B cell (primary cell): ENCODE measurements around the gene CERS6. TPM values are rescaled to one million over a fixed set of nuclear protein-coding genes. Genes with fewer than 3 reads are reported as not detected.

Experiments
- ATAC-seq: fragments of 200-7000 bp; cut with Tn5 transposase; one replicate; pipeline ENCODE4 v1.10.0; 2021; ENCODE audit warnings: low read depth, mild to moderate bottlenecking, moderate number of reproducible peaks, moderate library complexity
- CTCF ChIA-PET: fragments of 350-600 bp; sonication (Branson Sonifier 250); formaldehyde crosslinking; loops from one replicate; lab custom pipeline; 2021; ENCODE audit warnings: antibody characterized with exemption, inconsistent platforms; lab: Charles Lee
- POLR2A ChIA-PET: fragments of 350-600 bp; sonication (Branson Sonifier 250); formaldehyde crosslinking; loops from one replicate; lab custom pipeline; 2021; ENCODE audit warnings: antibody characterized with exemption; lab: Charles Lee
- DNase-seq: peaks from one replicate; pipeline ENCODE4 v3.0.0; 2013
- H2AFZ ChIP-seq: 2 replicates; pipeline ENCODE4 v1.6.1; 2012; ENCODE audit warnings: mild to moderate bottlenecking, low read depth, low read length; ENCODE audit not compliant: insufficient read depth, poor library complexity, severe bottlenecking
- H3K27ac ChIP-seq, 2 donors: 1 replicate in 1 of 2; 2 replicates in 1 of 2; pipeline ENCODE4 v1.5.1; 2012 to 2013; ENCODE audit warnings: low read length in 2 of 2, mild to moderate bottlenecking in 2 of 2, moderate library complexity in 1 of 2
- H3K27me3 ChIP-seq, 4 experiments: fragments of 200-600 bp in 1 of 4; sonication (generic) in 1 of 4; replicated peaks in 1 of 4; 1 replicate in 2 of 4; 2 replicates in 2 of 4; pipeline versions ENCODE4 v1.6.1 to v1.7.0; 2013 to 2016; ENCODE audit warnings: low read length in 3 of 4, mild to moderate bottlenecking in 2 of 4, mixed read lengths in 1 of 4, moderate library complexity in 1 of 4; ENCODE audit not compliant: insufficient read depth in 4 of 4, control insufficient read depth in 3 of 4; ENCODE audit errors: control extremely low read depth in 1 of 4
- H3K36me3 ChIP-seq, 2 experiments: replicated peaks in 1 of 2; 1 replicate in 1 of 2; 2 replicates in 1 of 2; pipeline versions ENCODE4 v1.6.1 to v1.7.1; 2013; ENCODE audit warnings: low read length in 1 of 2; ENCODE audit not compliant: insufficient read depth in 2 of 2, control insufficient read depth in 1 of 2; ENCODE audit errors: control extremely low read depth in 1 of 2, extremely low read depth in 1 of 2
- H3K4me1 ChIP-seq, 2 donors: fragments of 200-600 bp in 1 of 2; sonication (generic) in 1 of 2; 1 replicate in 1 of 2; 2 replicates in 1 of 2; pipeline versions ENCODE4 v1.5.1 to v1.6.1; 2013 to 2017; ENCODE audit warnings: low read length in 2 of 2; ENCODE audit not compliant: control insufficient read depth in 2 of 2, insufficient read depth in 2 of 2
- H3K4me2 ChIP-seq: replicated peaks from 2 replicates; pipeline ENCODE3; 2012; ENCODE audit warnings: mild to moderate bottlenecking, low read depth, low read length; ENCODE audit not compliant: poor library complexity, severe bottlenecking
- H3K4me3 ChIP-seq, 5 experiments: fragments of 200-600 bp in 1 of 5; sonication (generic) in 1 of 5; 1 replicate in 3 of 5; 2 replicates in 2 of 5; pipeline versions ENCODE4 v1.5.1 to v1.7.0; 2011 to 2016; ENCODE audit warnings: low read length in 4 of 5, mild to moderate bottlenecking in 4 of 5, low read depth in 2 of 5, control low read depth in 1 of 5, moderate library complexity in 1 of 5; ENCODE audit not compliant: insufficient read depth in 1 of 5; ENCODE audit errors: control extremely low read depth in 1 of 5, extremely low read depth in 1 of 5
- H3K79me2 ChIP-seq: fragments of 200-600 bp; sonication (generic); one replicate; pipeline ENCODE4 v1.6.0; 2016; ENCODE audit warnings: low read length; ENCODE audit not compliant: control insufficient read depth, insufficient read depth
- H3K9ac ChIP-seq: fragments of 200-600 bp; sonication (generic); 2 replicates; pipeline ENCODE4 v1.6.1; 2017; ENCODE audit warnings: mild to moderate bottlenecking, low read length, moderate library complexity
- H3K9me3 ChIP-seq, 3 donors: one replicate each; pipeline versions ENCODE4 v1.6.1 to v1.7.1; 2013; ENCODE audit warnings: low read length in 2 of 3; ENCODE audit not compliant: control insufficient read depth in 2 of 3, insufficient read depth in 1 of 3; ENCODE audit errors: control extremely low read depth in 1 of 3
- H4K20me1 ChIP-seq: 2 replicates; pipeline ENCODE4 v1.6.0; 2012; ENCODE audit warnings: mild to moderate bottlenecking, low read length; ENCODE audit not compliant: insufficient read depth, control insufficient read depth, poor library complexity, severe bottlenecking
- H3K27ac Mint-ChIP-seq: one replicate; pipeline ENCODE4 v1.8.0; 2021; ENCODE audit warnings: mixed read lengths
- H3K27me3 Mint-ChIP-seq: one replicate; pipeline ENCODE4 v1.8.0; 2021; ENCODE audit warnings: mixed read lengths
- H3K4me1 Mint-ChIP-seq: one replicate; pipeline ENCODE4 v1.8.0; 2021; ENCODE audit warnings: mixed read lengths
- H3K4me3 Mint-ChIP-seq: one replicate; pipeline ENCODE4 v1.8.0; 2021; ENCODE audit warnings: mixed read lengths
- H3K9me3 Mint-ChIP-seq: one replicate; pipeline ENCODE4 v1.8.0; 2022; ENCODE audit warnings: mixed read lengths; ENCODE audit not compliant: insufficient read depth
- EZH2 ChIP-seq: IDR thresholded peaks from 2 replicates; pipeline ENCODE4 v1.6.1; 2012; ENCODE audit warnings: borderline replicate concordance, low read depth, mild to moderate bottlenecking, moderate library complexity, low read length; ENCODE audit not compliant: insufficient read depth, poor library complexity, severe bottlenecking
- WGBS: methylation state at CpG from one replicate; pipeline ENCODE4 v1.1.5; 2013; ENCODE audit warnings: missing lambda C conversion rate; ENCODE audit not compliant: insufficient coverage; 5-methylcytosine and 5-hydroxymethylcytosine counted together
- intact Hi-C: fragments of 100-400 bp; cut with micrococcal nuclease; formaldehyde crosslinking; loops from one replicate; pipeline ENCODE4 v1.10.0; 2022
- polyA plus RNA-seq: library from polyadenylated mRNA; depleted of rRNA; stranded (reverse); fragments of >200 nt; gene quantifications from 2 replicates; pipeline ENCODE4 v1.2.3, GENCODE V29; 2012
- total RNA-seq, 2 donors: library from RNA; stranded (reverse); fragments of 120-200 nt in 1 of 2; gene quantifications; 1 replicate in 1 of 2; 2 replicates in 1 of 2; pipeline versions ENCODE4 v1.2.3 to v1.2.4, GENCODE V29; 2013 to 2022
- TF ChIP-seq, protein P1 (sequence below): fragments of 200-600 bp; IDR thresholded peaks from one replicate; pipeline ENCODE4 v1.8.0; 2022; ENCODE audit warnings: antibody characterized with exemption, mild to moderate bottlenecking

The CERS6 gene
- total and polyA plus RNA-seq, 2 donors (not counting 1 experiment from before 2014, with no cell fraction given): 2.2 to 5.5 TPM

DNA sequence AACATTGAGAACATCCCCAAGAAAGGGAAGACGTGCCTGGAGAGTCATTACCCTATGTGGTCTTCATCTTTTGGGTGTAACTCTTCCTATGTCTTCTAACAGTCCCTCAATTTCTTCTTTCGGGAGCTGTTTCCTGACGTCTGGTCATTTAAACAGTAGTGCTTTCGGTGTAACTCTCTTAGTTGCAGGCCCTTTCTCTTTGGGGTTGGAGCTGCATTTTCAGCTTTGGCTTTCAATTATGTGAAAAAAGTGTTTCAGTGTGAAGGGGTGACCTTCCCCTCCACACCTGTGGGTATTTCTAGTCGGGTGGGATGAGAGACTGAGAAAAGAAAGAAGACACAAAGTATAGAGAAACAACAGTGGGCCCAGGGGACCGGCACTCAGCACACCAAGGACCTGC lies 105.9 kb downstream of the CERS6 start:
- Mint-ChIP-seq H3K4me3 (no peak overlapping the region), H3K27ac (no peak overlapping the region), H3K4me1 (peaks cover 6% of the 10 kb centered on the region), H3K27me3 (no peaks in the 10 kb centered on the region), H3K9me3 (peaks cover 2% of the 10 kb centered on the region)
- H3K9me3 ChIP-seq: peaks cover 0 to 6% (median 5%) of the 10 kb centered on the region in 3 donors
- ATAC-seq: no peak
- H3K9ac ChIP-seq: no peak overlapping the region
- H3K27ac ChIP-seq: no peak overlapping the region
- H4K20me1 ChIP-seq: no peaks in the 10 kb centered on the region
- no peaks in the 10 kb centered on the region for H3K27me3 ChIP-seq
- ChIA-PET POLR2A (no interaction called here), CTCF (no interaction called here)
- H2AFZ ChIP-seq: no peak overlapping the region
- intact Hi-C loops: no loop called here
- no peaks in the 10 kb centered on the region for H3K4me1 ChIP-seq
- DNase-seq: no peak
- H3K79me2 ChIP-seq: no peaks in the 10 kb centered on the region
- TF ChIP-seq EZH2: no peak
- TF ChIP-seq, protein P1, sequence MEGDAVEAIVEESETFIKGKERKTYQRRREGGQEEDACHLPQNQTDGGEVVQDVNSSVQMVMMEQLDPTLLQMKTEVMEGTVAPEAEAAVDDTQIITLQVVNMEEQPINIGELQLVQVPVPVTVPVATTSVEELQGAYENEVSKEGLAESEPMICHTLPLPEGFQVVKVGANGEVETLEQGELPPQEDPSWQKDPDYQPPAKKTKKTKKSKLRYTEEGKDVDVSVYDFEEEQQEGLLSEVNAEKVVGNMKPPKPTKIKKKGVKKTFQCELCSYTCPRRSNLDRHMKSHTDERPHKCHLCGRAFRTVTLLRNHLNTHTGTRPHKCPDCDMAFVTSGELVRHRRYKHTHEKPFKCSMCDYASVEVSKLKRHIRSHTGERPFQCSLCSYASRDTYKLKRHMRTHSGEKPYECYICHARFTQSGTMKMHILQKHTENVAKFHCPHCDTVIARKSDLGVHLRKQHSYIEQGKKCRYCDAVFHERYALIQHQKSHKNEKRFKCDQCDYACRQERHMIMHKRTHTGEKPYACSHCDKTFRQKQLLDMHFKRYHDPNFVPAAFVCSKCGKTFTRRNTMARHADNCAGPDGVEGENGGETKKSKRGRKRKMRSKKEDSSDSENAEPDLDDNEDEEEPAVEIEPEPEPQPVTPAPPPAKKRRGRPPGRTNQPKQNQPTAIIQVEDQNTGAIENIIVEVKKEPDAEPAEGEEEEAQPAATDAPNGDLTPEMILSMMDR: no peak
- H3K4me2 ChIP-seq: no peak overlapping the region
- peaks cover 6 to 9% of the 10 kb centered on the region in 2 experiments for H3K36me3 ChIP-seq
- H3K4me3 ChIP-seq: no peak overlapping the region
- WGBS: 86% methylated on average over 2 of the region's 6 CpGs

DNA sequence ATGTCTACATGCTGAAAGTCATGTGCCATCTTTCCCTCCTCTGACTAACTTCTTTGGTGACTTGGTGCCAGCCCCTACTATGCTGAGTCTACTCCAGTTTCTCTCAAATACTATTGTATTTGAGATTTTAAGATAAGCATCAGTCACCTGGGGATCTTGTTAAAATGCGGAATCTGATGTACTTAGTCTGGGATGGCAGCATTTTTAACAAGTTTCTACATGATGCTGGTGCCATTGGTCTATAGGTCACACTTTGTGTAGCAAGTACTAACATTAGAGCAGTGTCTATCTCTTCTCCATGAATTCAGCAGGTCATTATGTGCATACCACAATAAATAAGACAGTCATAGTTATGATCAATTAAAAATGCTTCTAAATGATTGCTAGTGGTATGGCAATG lies 106.9 kb downstream of the CERS6 start:
- H3K4me1 Mint-ChIP-seq: peaks cover 5% of the 10 kb centered on the region
- H3K9me3 ChIP-seq: peaks cover 0 to 6% (median 5%) of the 10 kb centered on the region in 3 donors
- no peak overlapping the region for H3K9ac ChIP-seq
- ChIA-PET POLR2A (no interaction called here), CTCF (no interaction called here)
- no peak for TF ChIP-seq EZH2
- TF ChIP-seq, protein P1: no peak
- H3K27me3 ChIP-seq: no peaks in the 10 kb centered on the region
- no peaks in the 10 kb centered on the region for H4K20me1 ChIP-seq
- peaks cover 2% of the 10 kb centered on the region for H3K9me3 Mint-ChIP-seq
- DNase-seq: no peak
- no CpG with 5 or more reads among the region's 1 CpG for WGBS
- no peak overlapping the region for H3K27ac Mint-ChIP-seq
- no peaks in the 10 kb centered on the region for H3K27me3 Mint-ChIP-seq
- H3K27ac ChIP-seq: no peak overlapping the region
- no peak for ATAC-seq
- H2AFZ ChIP-seq: no peak overlapping the region
- H3K4me3 Mint-ChIP-seq: no peak overlapping the region
- H3K4me2 ChIP-seq: no peak overlapping the region
- H3K79me2 ChIP-seq: no peaks in the 10 kb centered on the region
- H3K36me3 ChIP-seq: peaks cover 6 to 9% of the 10 kb centered on the region in 2 experiments
- intact Hi-C loops: no loop called here
- no peak overlapping the region for H3K4me3 ChIP-seq
- H3K4me1 ChIP-seq: no peaks in the 10 kb centered on the region
